Measurements from ENCODE around the gene SSX2IP.

The SSX2IP gene

GRCh38 chr1:84615790-84616189, 74.5 kb downstream of the SSX2IP start:
- H3K36me3 ChIP-seq (ENCODE audit: insufficient read depth, insufficient read length, low read length), result no peaks in the 10 kb centered on the region
- H3K4me1 ChIP-seq (ENCODE audit: insufficient read depth, insufficient read length), result no peaks in the 10 kb centered on the region
- no peak overlapping the region for H3K4me3 ChIP-seq (ENCODE audit: insufficient read length, low read depth)
- TF ChIP-seq SUZ12 (IDR thresholded peaks at IDR 0.05; ENCODE audit: extremely low read depth, insufficient read depth, insufficient read length) (no peak), ZNF274 (IDR thresholded peaks at IDR 0.05; ENCODE audit: low read depth, low read length) (no peak), YY1 (IDR thresholded peaks at IDR 0.05; ENCODE audit: insufficient read depth, insufficient read length) (no peak)
- H3K9me3 ChIP-seq (ENCODE audit: insufficient read depth, low read length), result peaks cover 34% of the 10 kb centered on the region
- H3K27me3 ChIP-seq (ENCODE audit: insufficient read depth, insufficient read length), result no peaks in the 10 kb centered on the region
- no peak for DNase-seq (ENCODE audit: low read depth, low spot score)
- H3K9ac ChIP-seq (ENCODE audit: insufficient read length, low read depth), result no peak overlapping the region

- Histone ChIP-seq H3K36me3 (ENCODE audit: insufficient read depth, insufficient read length, low read length) (no peaks in the 10 kb centered on the region), H3K27me3 (ENCODE audit: insufficient read depth, insufficient read length) (no peaks in the 10 kb centered on the region), H3K4me3 (ENCODE audit: insufficient read length, low read depth) (no peak overlapping the region), H3K4me1 (ENCODE audit: insufficient read depth, insufficient read length) (no peaks in the 10 kb centered on the region), H3K9me3 (ENCODE audit: insufficient read depth, low read length) (peaks cover 51% of the 10 kb centered on the region), H3K9ac (ENCODE audit: insufficient read length, low read depth) (no peak overlapping the region)
- no peak for DNase-seq (ENCODE audit: low read depth, low spot score)
- TF ChIP-seq ZNF274 (IDR thresholded peaks at IDR 0.05; ENCODE audit: low read depth, low read length) (no peak), YY1 (IDR thresholded peaks at IDR 0.05; ENCODE audit: insufficient read depth, insufficient read length) (no peak), SUZ12 (IDR thresholded peaks at IDR 0.05; ENCODE audit: extremely low read depth, insufficient read depth, insufficient read length) (no peak)
Observed at GRCh38 chr1:84613887-84614286, 76.4 kb downstream of the SSX2IP start.

- H3K9ac ChIP-seq (ENCODE audit: insufficient read length, low read depth), result no peak overlapping the region
- no peaks in the 10 kb centered on the region for H3K4me1 ChIP-seq (ENCODE audit: insufficient read depth, insufficient read length)
- DNase-seq (ENCODE audit: low read depth, low spot score), result no peak
- TF ChIP-seq YY1 (IDR thresholded peaks at IDR 0.05; ENCODE audit: insufficient read depth, insufficient read length) (no peak), SUZ12 (IDR thresholded peaks at IDR 0.05; ENCODE audit: extremely low read depth, insufficient read depth, insufficient read length) (no peak), ZNF274 (IDR thresholded peaks at IDR 0.05; ENCODE audit: low read depth, low read length) (no peak)
- peaks cover 59% of the 10 kb centered on the region for H3K9me3 ChIP-seq (ENCODE audit: insufficient read depth, low read length)
- no peaks in the 10 kb centered on the region for H3K27me3 ChIP-seq (ENCODE audit: insufficient read depth, insufficient read length)
- no peaks in the 10 kb centered on the region for H3K36me3 ChIP-seq (ENCODE audit: insufficient read depth, insufficient read length, low read length)
- H3K4me3 ChIP-seq (ENCODE audit: insufficient read length, low read depth), result no peak overlapping the region
Observed at GRCh38 chr1:84613026-84613425, 77.2 kb downstream of the SSX2IP start.

DNA sequence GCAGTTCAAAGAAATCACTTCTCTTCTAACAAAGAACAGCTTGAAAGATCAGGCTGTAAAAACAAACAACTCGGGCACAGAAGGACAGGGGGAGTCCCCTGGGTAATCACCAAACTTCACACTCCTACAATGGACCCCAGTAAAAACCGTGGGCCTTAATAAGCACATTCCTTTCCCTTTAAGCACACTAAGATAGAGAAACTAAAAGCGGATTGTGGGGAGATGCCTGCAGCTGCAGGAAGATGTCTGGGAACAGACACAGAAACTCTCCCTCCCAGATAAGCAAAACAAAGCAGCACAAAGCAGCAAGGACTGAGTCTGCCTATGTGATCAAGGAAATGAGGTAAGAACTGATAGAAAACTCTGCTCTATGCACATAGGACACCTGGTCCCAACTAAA, 78.5 kb downstream of the SSX2IP start:
- no peak overlapping the region for H3K4me3 ChIP-seq (ENCODE audit: insufficient read length, low read depth)
- peaks cover 71% of the 10 kb centered on the region for H3K9me3 ChIP-seq (ENCODE audit: insufficient read depth, low read length)
- H3K4me1 ChIP-seq (ENCODE audit: insufficient read depth, insufficient read length), result no peaks in the 10 kb centered on the region
- H3K9ac ChIP-seq (ENCODE audit: insufficient read length, low read depth), result no peak overlapping the region
- peak; percentile 40 for DNase-seq (ENCODE audit: low read depth, low spot score)
- H3K27me3 ChIP-seq (ENCODE audit: insufficient read depth, insufficient read length), result no peaks in the 10 kb centered on the region
- no peak for TF ChIP-seq YY1 (IDR thresholded peaks at IDR 0.05; ENCODE audit: insufficient read depth, insufficient read length)
- no peak for TF ChIP-seq ZNF274 (IDR thresholded peaks at IDR 0.05; ENCODE audit: low read depth, low read length)
- no peak for TF ChIP-seq SUZ12 (IDR thresholded peaks at IDR 0.05; ENCODE audit: extremely low read depth, insufficient read depth, insufficient read length)
- H3K36me3 ChIP-seq (ENCODE audit: insufficient read depth, insufficient read length, low read length), result no peaks in the 10 kb centered on the region

DNA sequence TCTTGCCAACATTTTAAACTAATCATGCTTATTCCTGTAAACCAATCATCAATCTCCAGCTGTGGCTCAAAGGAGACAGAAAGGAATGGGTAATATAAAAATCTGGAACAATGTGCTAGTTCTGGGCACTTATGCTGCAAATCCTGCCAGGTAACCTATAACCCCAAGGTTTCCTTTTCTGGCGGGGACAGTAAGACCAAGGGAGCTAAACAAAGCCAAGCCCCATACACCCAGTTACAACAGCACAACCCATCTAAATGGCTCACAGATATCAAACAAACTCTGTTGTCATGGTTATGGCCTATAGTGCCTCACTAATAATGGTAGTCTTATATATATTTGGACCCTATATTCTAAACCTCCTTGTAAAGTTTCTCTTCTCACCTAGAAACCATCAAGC, 79.2 kb downstream of the SSX2IP start:
- no peak for TF ChIP-seq ZNF274 (IDR thresholded peaks at IDR 0.05; ENCODE audit: low read depth, low read length)
- TF ChIP-seq SUZ12 (IDR thresholded peaks at IDR 0.05; ENCODE audit: extremely low read depth, insufficient read depth, insufficient read length), result no peak
- TF ChIP-seq YY1 (IDR thresholded peaks at IDR 0.05; ENCODE audit: insufficient read depth, insufficient read length), result no peak
- Histone ChIP-seq H3K9ac (ENCODE audit: insufficient read length, low read depth) (no peak overlapping the region), H3K4me1 (ENCODE audit: insufficient read depth, insufficient read length) (no peaks in the 10 kb centered on the region), H3K4me3 (ENCODE audit: insufficient read length, low read depth) (no peak overlapping the region), H3K36me3 (ENCODE audit: insufficient read depth, insufficient read length, low read length) (no peaks in the 10 kb centered on the region), H3K9me3 (ENCODE audit: insufficient read depth, low read length) (peaks cover 78% of the 10 kb centered on the region), H3K27me3 (ENCODE audit: insufficient read depth, insufficient read length) (no peaks in the 10 kb centered on the region)
- DNase-seq (ENCODE audit: low read depth, low spot score), result no peak

DNA sequence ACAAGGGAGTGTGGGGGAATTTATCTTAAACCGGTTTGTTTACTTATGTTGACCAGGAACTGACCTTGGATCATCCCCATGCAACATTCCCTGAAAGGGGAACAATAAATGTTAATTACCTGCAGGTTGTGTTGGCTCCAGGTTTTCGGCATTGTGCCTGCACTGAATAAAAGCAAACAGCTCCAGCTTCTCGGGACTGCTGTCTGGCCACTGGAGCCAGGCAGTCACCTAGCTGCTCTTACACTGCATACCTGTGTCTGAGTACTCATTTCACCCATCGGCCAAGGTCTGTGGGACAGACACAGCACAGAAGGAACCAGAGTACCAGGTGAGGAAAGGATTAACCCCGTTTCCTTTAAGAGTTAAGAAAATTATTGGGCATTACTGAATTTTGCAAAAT, 83.3 kb downstream of the SSX2IP start:
- H3K4me1 ChIP-seq (ENCODE audit: insufficient read depth, insufficient read length), result no peaks in the 10 kb centered on the region

DNA sequence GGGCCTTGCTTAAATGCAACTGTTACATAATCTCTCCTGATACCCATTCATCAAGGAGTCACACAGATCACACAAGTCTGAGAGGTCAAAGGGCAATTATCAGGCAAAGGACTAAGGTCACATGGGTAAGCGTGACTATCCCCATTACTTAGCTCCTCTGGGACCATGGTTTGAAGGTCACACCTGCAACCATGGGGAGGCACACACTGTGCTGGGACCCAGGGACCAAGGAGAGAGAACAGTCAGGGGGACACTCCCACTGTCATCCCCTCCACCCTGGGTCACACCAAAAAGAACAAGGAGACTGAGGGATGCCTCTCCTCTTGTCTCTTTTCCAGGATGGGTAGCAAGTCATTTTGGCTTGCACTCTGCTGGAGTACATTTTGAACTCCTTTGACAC, 85.1 kb downstream of the SSX2IP start:
- H3K36me3 ChIP-seq (ENCODE audit: insufficient read depth, insufficient read length, low read length), result no peaks in the 10 kb centered on the region
- H3K4me3 ChIP-seq (ENCODE audit: insufficient read length, low read depth), result no peak overlapping the region
- no peaks in the 10 kb centered on the region for H3K4me1 ChIP-seq (ENCODE audit: insufficient read depth, insufficient read length)
- H3K9ac ChIP-seq (ENCODE audit: insufficient read length, low read depth), result no peak overlapping the region
- DNase-seq (ENCODE audit: low read depth, low spot score), result no peak
- no peaks in the 10 kb centered on the region for H3K27me3 ChIP-seq (ENCODE audit: insufficient read depth, insufficient read length)
- TF ChIP-seq YY1 (IDR thresholded peaks at IDR 0.05; ENCODE audit: insufficient read depth, insufficient read length) (no peak), ZNF274 (IDR thresholded peaks at IDR 0.05; ENCODE audit: low read depth, low read length) (no peak), SUZ12 (IDR thresholded peaks at IDR 0.05; ENCODE audit: extremely low read depth, insufficient read depth, insufficient read length) (no peak)
- peaks cover 62% of the 10 kb centered on the region for H3K9me3 ChIP-seq (ENCODE audit: insufficient read depth, low read length)

More for the DNA sequence above, 83.3 kb downstream of the SSX2IP start:
- peaks cover 72% of the 10 kb centered on the region for H3K9me3 ChIP-seq (ENCODE audit: insufficient read depth, low read length)
- no peaks in the 10 kb centered on the region for H3K27me3 ChIP-seq (ENCODE audit: insufficient read depth, insufficient read length)
- H3K9ac ChIP-seq (ENCODE audit: insufficient read length, low read depth), result no peak overlapping the region
- no peak for DNase-seq (ENCODE audit: low read depth, low spot score)
- TF ChIP-seq ZNF274 (IDR thresholded peaks at IDR 0.05; ENCODE audit: low read depth, low read length), result no peak
- H3K4me3 ChIP-seq (ENCODE audit: insufficient read length, low read depth), result no peak overlapping the region
- no peaks in the 10 kb centered on the region for H3K36me3 ChIP-seq (ENCODE audit: insufficient read depth, insufficient read length, low read length)
